ENCODE data around the gene SUPT3H. TPM values are rescaled to one million over a fixed set of nuclear protein-coding genes. Genes with fewer than 3 reads are reported as not detected.

SUPT3H gene
- total and polyA plus RNA-seq, 2 of the 8 experiments (the other 6 are each of a cell fraction or from before 2014, with no cell fraction given), result 18.8 to 23.0 TPM

DNA sequence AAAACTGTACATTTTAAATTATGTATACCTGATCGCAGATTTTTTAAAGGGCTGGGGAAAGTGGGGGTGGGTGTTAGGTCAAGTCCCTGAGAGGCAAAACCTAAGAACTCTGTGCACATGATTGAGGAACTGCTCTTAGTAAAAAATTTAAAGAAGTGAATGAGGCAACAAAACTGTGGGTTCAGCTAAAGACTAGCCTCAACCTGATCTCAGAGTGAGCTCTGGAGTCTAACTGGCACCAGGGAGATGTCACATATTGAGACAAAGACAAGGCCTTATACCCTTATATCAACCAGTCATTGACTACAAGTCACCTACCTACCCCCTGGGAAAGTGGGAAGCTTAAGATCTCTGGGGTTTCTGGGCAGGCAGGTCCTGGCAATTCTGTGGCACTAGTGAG is 77.0 kb downstream of the SUPT3H start (continued):
- TF ChIP-seq CHD7 (IDR thresholded peaks at IDR 0.05; ENCODE audit: insufficient replicate concordance, low read length) (no peak), RBBP5 (IDR thresholded peaks at IDR 0.05; ENCODE audit: borderline replicate concordance, low read depth, low read length) (no peak), SIRT6 (IDR thresholded peaks at IDR 0.05; ENCODE audit: low read length) (no peak)
